Stimulated activated effector memory CD8-positive, alpha-beta T cell treated with anti-CD3 and anti-CD28 coated beads, Interleukin-12 subunit alpha, Interleukin-12 subunit beta, amount 100 ng/mL, for 72 hours (primary cell): ENCODE results near the gene DUOX1.
A peak's percentile ranks its signal among the peaks of the same experiment; 100 is the strongest.

Source experiments
- ATAC-seq: fragments of 150-1000 bp; cut with Tn5 transposase; 2 replicates; pipeline ENCODE4 v1.10.0; 2021
- DNase-seq, 2 donors: peaks; one replicate each; pipeline ENCODE4 v3.0.0; 2021 to 2022; ENCODE audit warnings: low spot score in 2 of 2
- H3K27ac Mint-ChIP-seq: one replicate; pipeline ENCODE4 v1.8.0; 2022; ENCODE audit warnings: mild to moderate bottlenecking, mixed read lengths
- H3K36me3 Mint-ChIP-seq: one replicate; pipeline ENCODE4 v1.8.0; 2022; ENCODE audit warnings: mild to moderate bottlenecking, mixed read lengths
- H3K4me1 Mint-ChIP-seq: one replicate; pipeline ENCODE4 v1.8.0; 2022; ENCODE audit warnings: mixed read lengths
- H3K4me3 Mint-ChIP-seq: one replicate; pipeline ENCODE4 v1.8.0; 2022; ENCODE audit warnings: mild to moderate bottlenecking, mixed read lengths
- H3K9me3 Mint-ChIP-seq: one replicate; pipeline ENCODE4 v1.8.0; 2022; ENCODE audit warnings: mixed read lengths

The DUOX1 gene

GRCh38 chr15:45197512-45197911 lies 67.7 kb downstream of the DUOX1 start:
- no peaks in the 10 kb centered on the region for H3K9me3 Mint-ChIP-seq
- peaks cover 5% of the 10 kb centered on the region for H3K4me1 Mint-ChIP-seq
- H3K4me3 Mint-ChIP-seq, result no peak overlapping the region
- no peaks in the 10 kb centered on the region for H3K36me3 Mint-ChIP-seq
- DNase-seq (no peak), ATAC-seq (no peak)
- H3K27ac Mint-ChIP-seq, result no peak overlapping the region

GRCh38 chr15:45198337-45199135 lies 68.7 kb downstream of the DUOX1 start:
- Mint-ChIP-seq H3K9me3 (no peaks in the 10 kb centered on the region), H3K36me3 (no peaks in the 10 kb centered on the region), H3K4me3 (no peak overlapping the region), H3K27ac (no peak overlapping the region), H3K4me1 (peaks cover 5% of the 10 kb centered on the region)
- DNase-seq (peak; percentile 95 to 99), ATAC-seq (peak; percentile 86)

DNA sequence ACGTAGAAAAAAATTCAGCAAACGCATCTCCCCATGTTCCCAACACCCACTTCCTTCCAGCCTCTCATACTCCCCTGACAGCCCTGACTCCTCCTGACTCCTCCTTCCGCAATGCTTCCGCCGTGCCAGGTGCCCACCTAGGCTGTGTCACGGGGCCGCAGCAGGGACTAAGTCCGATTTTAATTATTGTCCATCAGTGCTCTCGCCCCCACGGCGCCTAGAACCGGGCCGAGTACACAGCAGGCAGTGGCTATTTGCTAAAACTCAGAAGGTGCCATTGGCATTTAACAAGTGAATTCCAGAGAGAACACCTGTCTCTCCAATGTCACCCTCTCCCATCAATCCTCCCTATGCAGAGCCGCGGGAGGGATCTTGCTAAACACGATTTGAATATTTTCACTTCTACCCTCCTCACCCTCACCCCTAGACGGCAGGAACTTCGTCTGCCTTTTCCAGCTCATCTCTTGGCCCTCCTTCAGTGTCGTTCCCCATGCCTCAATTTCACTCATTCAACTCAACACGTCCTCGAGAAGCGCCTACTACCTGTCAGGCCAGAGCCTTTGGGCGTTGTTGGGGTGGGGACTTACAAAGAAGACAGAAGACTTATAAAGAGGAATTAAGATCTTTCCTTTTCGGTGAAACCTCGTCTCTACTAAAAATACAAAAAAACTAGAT lies 69.5 kb downstream of the DUOX1 start:
- no peak for ATAC-seq
- Mint-ChIP-seq H3K36me3 (no peaks in the 10 kb centered on the region), H3K4me1 (peaks cover 5% of the 10 kb centered on the region), H3K9me3 (no peaks in the 10 kb centered on the region), H3K4me3 (no peak overlapping the region), H3K27ac (no peak overlapping the region)
- DNase-seq, result peak; percentile 22 to 74

DNA sequence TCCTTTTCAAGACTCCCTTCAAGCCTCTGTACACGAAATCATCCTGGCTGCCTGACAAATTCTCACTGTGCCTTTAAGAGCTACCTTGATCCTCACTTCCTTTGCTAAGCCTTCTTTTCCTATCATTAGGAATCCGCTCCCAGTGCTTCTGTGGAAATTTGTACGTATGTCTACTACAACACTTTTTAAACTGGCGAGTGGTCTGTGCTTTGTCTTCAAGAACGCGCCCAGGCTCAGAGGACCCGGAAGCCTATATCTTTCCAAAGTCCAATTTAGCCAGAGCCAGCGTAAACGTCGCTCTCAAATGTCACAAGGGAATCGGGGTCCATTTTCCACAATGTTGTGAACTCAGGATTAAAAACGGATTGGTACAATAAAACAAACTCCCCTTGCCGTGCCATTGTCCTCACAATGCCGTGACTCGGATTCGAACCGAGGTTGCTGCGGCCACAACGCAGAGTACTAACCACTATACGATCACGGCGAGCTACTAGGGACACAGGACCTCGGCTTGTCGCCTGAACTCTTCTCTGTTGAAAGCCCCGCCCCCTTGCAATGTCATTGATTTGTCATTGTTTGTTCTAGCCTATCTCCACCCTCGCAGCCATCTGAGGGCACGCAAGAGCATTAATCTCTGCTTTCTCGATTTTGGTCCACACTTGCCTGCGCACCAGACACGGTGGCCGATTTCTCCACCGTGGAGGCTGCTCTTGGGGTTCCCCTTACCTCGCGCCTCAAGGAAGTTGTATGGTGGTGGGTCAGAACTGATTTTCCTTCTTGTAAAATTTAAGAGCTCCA lies 70.4 kb downstream of the DUOX1 start:
- ATAC-seq (peak; percentile 79), DNase-seq (peak; percentile 97 to 100)
- peaks cover 5% of the 10 kb centered on the region for H3K4me1 Mint-ChIP-seq
- H3K4me3 Mint-ChIP-seq, result no peak overlapping the region
- no peak overlapping the region for H3K27ac Mint-ChIP-seq
- no peaks in the 10 kb centered on the region for H3K36me3 Mint-ChIP-seq
- no peaks in the 10 kb centered on the region for H3K9me3 Mint-ChIP-seq

GRCh38 chr15:45200799-45201556 lies 71.2 kb downstream of the DUOX1 start:
- no peaks in the 10 kb centered on the region for H3K36me3 Mint-ChIP-seq
- H3K4me1 Mint-ChIP-seq, result peaks cover 5% of the 10 kb centered on the region
- no peak overlapping the region for H3K27ac Mint-ChIP-seq
- ATAC-seq, result peak; percentile 9
- peak; percentile 61 to 91 for DNase-seq
- no peak overlapping the region for H3K4me3 Mint-ChIP-seq
- no peaks in the 10 kb centered on the region for H3K9me3 Mint-ChIP-seq

GRCh38 chr15:45201557-45201859 lies 71.7 kb downstream of the DUOX1 start:
- ATAC-seq, result no peak
- H3K9me3 Mint-ChIP-seq, result no peaks in the 10 kb centered on the region
- DNase-seq, result no peak
- peaks cover 5% of the 10 kb centered on the region for H3K4me1 Mint-ChIP-seq
- no peak overlapping the region for H3K27ac Mint-ChIP-seq
- H3K36me3 Mint-ChIP-seq, result no peaks in the 10 kb centered on the region
- no peak overlapping the region for H3K4me3 Mint-ChIP-seq

GRCh38 chr15:45201869-45202268 lies 72.1 kb downstream of the DUOX1 start:
- H3K27ac Mint-ChIP-seq, result no peak overlapping the region
- no peaks in the 10 kb centered on the region for H3K36me3 Mint-ChIP-seq
- no peak for ATAC-seq
- H3K9me3 Mint-ChIP-seq, result no peaks in the 10 kb centered on the region
- H3K4me3 Mint-ChIP-seq, result no peak overlapping the region
- DNase-seq, result no peak
- peaks cover 5% of the 10 kb centered on the region for H3K4me1 Mint-ChIP-seq

GRCh38 chr15:45203182-45203581 lies 73.4 kb downstream of the DUOX1 start:
- no peak for DNase-seq
- H3K36me3 Mint-ChIP-seq, result no peaks in the 10 kb centered on the region
- H3K4me1 Mint-ChIP-seq, result no peaks in the 10 kb centered on the region
- no peaks in the 10 kb centered on the region for H3K9me3 Mint-ChIP-seq
- ATAC-seq, result no peak
- no peak overlapping the region for H3K27ac Mint-ChIP-seq
- no peak overlapping the region for H3K4me3 Mint-ChIP-seq

DNA sequence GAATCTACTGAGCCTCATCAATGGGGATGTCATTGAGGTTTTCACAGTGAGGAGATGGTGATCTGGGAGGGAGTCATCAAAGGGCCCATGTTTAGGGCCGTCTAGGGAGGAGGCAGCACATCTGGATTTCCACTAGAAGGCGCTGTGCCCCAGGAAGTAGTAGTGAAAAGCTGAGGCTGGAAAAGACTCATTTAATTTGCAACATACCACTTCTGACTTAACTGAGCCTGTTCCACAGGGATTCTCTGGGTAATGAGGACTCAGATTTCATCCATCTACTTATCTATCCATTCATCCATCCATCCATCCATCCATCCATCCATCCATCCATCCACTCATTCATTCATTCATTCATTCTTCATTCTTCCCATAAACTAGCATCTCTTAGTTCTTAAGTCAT lies 75.4 kb downstream of the DUOX1 start:
- Mint-ChIP-seq H3K9me3 (no peaks in the 10 kb centered on the region), H3K36me3 (no peaks in the 10 kb centered on the region), H3K27ac (no peak overlapping the region), H3K4me3 (no peak overlapping the region), H3K4me1 (no peaks in the 10 kb centered on the region)
- DNase-seq (peak; percentile 42 to 75), ATAC-seq (peak; percentile 77)

DNA sequence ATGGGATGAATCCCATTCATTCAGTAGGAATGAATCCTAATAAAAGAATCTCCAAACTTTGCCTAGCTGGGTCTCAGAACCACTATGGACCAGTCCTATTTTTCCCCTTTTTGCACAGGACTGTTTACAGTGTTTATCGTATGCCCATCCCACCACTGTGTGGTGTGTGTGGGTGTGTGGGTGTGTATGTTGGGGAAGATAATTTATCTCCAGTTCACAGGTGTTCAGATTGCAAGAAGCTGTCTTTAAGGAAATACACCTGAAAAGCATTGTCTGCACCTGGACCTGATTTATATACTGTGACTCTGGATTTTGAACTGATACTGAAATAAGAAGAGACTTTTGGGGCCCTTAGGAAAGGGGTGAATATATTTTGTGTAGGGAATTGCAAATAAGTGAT lies 82.7 kb downstream of the DUOX1 start:
- Mint-ChIP-seq H3K4me3 (no peak overlapping the region), H3K36me3 (no peaks in the 10 kb centered on the region), H3K27ac (no peak overlapping the region), H3K4me1 (no peaks in the 10 kb centered on the region), H3K9me3 (no peaks in the 10 kb centered on the region)
- ATAC-seq (no peak), DNase-seq (no peak)
